IPS DF 6.9 (cell line): ENCODE measurements around the gene STAMBP.
"Not testable (repeated sequence)": the region's sequence is repeated elsewhere in the genome, so short reads cannot be mapped to it uniquely, and the experiment has no call there.

Source experiments
- DNase-seq: peaks from one replicate; pipeline ENCODE4 v3.0.0-alpha.2; 2013; ENCODE audit warnings: low read depth, low spot score
- H3K27ac ChIP-seq: one replicate; pipeline ENCODE4 v1.5.1; 2013; ENCODE audit warnings: low read length, control low read depth
- H3K27me3 ChIP-seq: 2 replicates; pipeline ENCODE4 v1.6.1; 2013; ENCODE audit warnings: mild to moderate bottlenecking, low read length; ENCODE audit not compliant: control insufficient read depth, insufficient read depth
- H3K36me3 ChIP-seq: 2 replicates; pipeline ENCODE4 v1.6.1; 2013; ENCODE audit warnings: low read length; ENCODE audit not compliant: control insufficient read depth, insufficient read depth
- H3K4me1 ChIP-seq: 2 replicates; pipeline ENCODE4 v1.6.1; 2013; ENCODE audit warnings: low read length; ENCODE audit not compliant: control insufficient read depth, insufficient read depth
- H3K4me3 ChIP-seq: 2 replicates; pipeline ENCODE4 v1.5.1; 2013; ENCODE audit warnings: mild to moderate bottlenecking, low read length
- H3K9me3 ChIP-seq: 2 replicates; pipeline ENCODE4 v1.6.1; 2013; ENCODE audit warnings: low read length, inconsistent platforms; ENCODE audit not compliant: control insufficient read depth, insufficient read depth
- WGBS: extraction: QIAGEN DNeasy Blood & Tissue Kit; methylation state at CpG from one replicate; pipeline ENCODE4 v1.1.7; 2013; ENCODE audit warnings: mixed read lengths, missing lambda C conversion rate; ENCODE audit not compliant: insufficient read length, insufficient coverage; 5-methylcytosine and 5-hydroxymethylcytosine counted together

The STAMBP gene

DNA sequence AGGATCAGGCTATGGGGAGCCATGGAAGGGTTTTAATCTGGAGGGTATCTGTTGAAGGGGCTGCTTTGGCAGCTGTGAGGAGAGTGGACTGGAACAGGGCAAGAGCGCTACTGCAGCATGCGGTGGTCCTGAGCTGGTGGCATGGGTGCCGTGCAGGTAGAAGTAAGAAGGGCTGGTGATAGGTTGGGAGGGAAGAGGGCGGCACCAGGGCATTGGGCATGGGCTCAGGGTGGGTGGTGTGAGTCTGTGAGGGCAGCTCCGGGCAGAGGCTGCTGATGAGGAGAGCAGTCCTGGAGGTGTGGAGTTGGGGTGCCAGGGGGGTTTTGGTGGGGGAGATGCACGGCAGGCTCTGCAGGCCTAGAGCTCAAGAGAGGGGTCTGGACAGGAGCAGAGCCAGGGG, 66.1 kb downstream of the STAMBP start:
- WGBS: no CpG with 5 or more reads among the region's 6 CpGs
- Histone ChIP-seq H3K36me3 (no peaks in the 10 kb centered on the region; the same call in 1 of the 2 replicates), H3K9me3 (no peaks in the 10 kb centered on the region), H3K4me3 (no peak overlapping the region), H3K4me1 (no peaks in the 10 kb centered on the region), H3K27me3 (no peaks in the 10 kb centered on the region), H3K27ac (no peak overlapping the region)
- no peak for DNase-seq

DNA sequence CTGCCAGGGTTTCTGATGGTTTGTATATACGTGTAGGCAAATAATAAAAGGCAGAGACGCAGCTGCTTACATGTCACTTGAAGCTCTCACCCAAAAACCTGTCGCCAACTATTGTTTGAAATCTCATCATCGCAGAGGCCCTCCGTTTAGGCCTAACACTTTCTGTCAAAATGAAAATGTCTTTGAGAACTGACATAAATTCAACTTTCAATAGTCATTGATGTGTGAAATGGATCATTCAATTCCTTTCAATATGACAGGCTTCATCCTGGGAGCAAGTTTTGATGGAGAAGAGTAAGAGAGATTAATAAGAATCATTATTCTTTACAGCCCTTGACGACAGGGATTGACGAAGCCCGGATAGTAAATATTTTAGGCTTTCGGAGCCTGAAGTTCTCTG, 66.7 kb downstream of the STAMBP start:
- Histone ChIP-seq H3K4me1 (no peaks in the 10 kb centered on the region), H3K27me3 (no peaks in the 10 kb centered on the region), H3K4me3 (no peak overlapping the region), H3K9me3 (no peaks in the 10 kb centered on the region), H3K36me3 (no peaks in the 10 kb centered on the region; the same call in 1 of the 2 replicates), H3K27ac (no peak overlapping the region)
- no peak for DNase-seq
- no CpG with 5 or more reads among the region's 9 CpGs for WGBS

DNA sequence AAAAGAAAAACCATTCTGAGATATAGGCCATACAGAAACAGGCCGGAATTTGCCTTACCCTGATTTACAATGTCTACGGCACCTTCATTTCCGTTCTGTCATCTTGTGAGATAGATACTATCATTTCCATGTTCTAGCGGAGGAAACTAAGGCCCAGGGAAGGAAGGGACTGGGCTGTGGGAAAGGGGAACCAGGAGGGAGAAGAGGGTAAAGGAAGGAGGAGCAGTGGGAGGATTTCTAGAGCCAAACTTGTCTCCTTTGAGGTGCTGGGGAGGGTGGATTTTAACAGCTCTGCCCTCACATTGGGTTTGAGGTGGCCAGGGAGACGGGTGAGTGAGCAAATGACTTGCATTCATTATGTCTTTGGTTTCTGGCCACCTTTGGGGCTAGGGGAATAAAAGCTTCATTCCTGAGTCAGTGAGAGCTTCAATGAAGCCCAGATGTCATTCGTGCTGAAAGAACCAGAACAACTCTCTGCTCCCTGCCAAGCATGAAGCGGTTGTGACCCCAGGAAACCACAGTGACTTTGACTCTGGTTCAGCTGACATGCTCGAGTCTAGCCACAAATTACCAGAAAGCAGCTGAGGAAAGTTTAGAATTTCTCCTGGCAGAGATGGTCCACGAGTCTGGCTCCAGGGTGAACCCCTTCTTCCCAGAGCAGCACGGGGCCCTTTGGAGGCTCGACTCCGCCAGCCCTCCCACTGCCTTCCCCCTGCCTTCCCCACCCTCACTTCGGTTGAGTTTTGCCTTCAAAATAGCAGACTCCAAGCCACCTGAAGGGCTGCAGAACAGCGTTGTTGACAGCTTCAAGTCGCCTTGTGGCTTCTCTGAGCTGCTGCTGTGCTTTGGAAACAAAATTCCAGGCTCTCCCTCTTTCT, 67.8 kb downstream of the STAMBP start:
- Histone ChIP-seq H3K27ac (no peak overlapping the region), H3K36me3 (no peaks in the 10 kb centered on the region), H3K4me1 (no peaks in the 10 kb centered on the region), H3K27me3 (no peaks in the 10 kb centered on the region), H3K9me3 (no peaks in the 10 kb centered on the region), H3K4me3 (no peak overlapping the region)
- no peak for DNase-seq
- no CpG with 5 or more reads among the region's 15 CpGs for WGBS

DNA sequence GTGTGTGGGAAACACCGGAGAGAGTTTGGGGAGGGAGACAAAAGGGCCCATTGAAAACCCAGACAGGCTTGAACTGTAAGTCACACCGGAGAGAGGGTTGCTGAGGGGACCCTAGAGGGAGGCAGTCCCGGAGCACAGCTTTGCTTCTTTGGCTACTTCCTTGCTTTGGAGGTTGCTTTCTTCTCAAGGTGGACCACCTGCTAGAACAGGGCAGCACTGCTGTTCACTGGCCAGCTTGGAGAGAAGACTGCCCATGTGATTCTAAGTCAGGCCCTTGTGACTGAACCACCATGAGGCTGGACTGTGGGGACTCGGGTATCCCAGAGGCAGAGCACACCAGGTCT, 68.5 kb downstream of the STAMBP start:
- Histone ChIP-seq H3K9me3 (no peaks in the 10 kb centered on the region), H3K4me3 (no peak overlapping the region), H3K27ac (no peak overlapping the region), H3K27me3 (no peaks in the 10 kb centered on the region), H3K4me1 (no peaks in the 10 kb centered on the region), H3K36me3 (no peaks in the 10 kb centered on the region)
- no peak for DNase-seq
- WGBS: no CpG with 5 or more reads among the region's 4 CpGs

DNA sequence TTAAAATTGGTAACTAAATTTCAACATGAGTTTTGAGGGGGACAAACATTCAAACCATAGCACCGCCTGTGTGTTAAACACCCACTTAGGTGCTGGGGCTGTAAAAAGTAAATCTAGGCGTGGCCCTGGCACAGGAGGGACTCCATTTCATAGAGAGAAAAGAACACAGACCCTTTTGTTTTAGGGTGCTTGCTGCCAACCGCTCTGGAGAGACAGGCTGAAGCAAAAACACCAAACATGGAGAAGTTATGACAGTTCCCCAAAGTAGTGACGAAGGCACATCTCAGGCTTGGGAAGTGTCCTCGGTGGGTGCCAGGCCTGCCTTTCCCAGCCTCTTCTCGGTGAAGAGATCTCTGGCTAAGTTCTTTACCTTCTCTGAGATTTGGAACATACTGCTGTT, 69.2 kb downstream of the STAMBP start:
- H3K4me1 ChIP-seq: no peaks in the 10 kb centered on the region
- H3K9me3 ChIP-seq: no peaks in the 10 kb centered on the region
- H3K36me3 ChIP-seq: no peaks in the 10 kb centered on the region
- H3K27ac ChIP-seq: no peak overlapping the region
- no peak overlapping the region for H3K4me3 ChIP-seq
- DNase-seq: no peak
- no peaks in the 10 kb centered on the region for H3K27me3 ChIP-seq
- no CpG with 5 or more reads among the region's 6 CpGs for WGBS

DNA sequence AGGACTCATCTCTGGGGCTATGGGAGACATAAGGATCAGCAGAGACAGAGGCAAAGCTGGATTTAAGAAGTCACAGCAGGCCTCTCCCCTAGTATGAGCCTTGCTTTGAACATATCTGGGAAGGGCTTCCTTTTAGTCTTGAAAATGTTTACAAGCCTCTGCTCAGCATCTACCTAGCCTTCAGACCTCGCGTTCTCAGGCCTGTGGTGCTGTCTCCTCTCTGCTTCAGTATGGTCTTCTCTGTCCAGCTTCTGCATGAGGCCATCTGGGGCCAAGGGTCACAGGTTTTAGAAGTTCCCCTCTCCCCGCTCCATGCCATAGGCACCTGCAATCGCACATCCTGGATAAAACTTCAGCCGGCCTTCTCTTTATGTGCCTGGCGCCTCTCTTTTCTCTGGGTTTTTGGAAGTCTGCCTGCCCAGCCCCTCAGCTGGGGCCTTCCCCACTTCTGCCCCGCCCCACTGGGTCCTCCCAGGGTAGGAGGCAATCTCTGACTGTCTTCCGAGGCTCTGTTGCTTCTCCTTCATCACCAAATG, 71.1 kb downstream of the STAMBP start:
- no peaks in the 10 kb centered on the region for H3K4me1 ChIP-seq
- no peak for DNase-seq
- WGBS: no CpG with 5 or more reads among the region's 8 CpGs
- H3K36me3 ChIP-seq: no peaks in the 10 kb centered on the region
- H3K4me3 ChIP-seq: no peak overlapping the region
- H3K9me3 ChIP-seq: no peaks in the 10 kb centered on the region
- no peak overlapping the region for H3K27ac ChIP-seq
- H3K27me3 ChIP-seq: no peaks in the 10 kb centered on the region

DNA sequence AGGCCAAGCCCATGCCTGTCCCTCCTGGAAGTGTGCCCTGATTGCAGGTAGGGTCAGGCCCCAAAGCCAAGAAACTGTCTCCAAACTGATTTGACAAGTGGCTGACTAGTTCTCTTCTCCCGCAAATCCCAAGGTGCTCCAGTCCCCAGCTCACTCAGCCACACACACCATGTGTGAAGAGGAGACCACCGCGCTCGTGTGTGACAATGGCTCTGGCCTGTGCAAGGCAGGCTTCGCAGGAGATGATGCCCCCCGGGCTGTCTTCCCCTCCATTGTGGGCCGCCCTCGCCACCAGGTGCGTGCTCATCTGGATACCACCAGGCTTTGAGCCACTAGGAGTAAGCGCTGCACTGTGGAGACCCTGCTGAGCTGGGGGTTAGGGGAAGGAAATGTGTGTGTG, 72.4 kb downstream of the STAMBP start:
- Histone ChIP-seq H3K27ac (no peak overlapping the region), H3K9me3 (no peaks in the 10 kb centered on the region), H3K4me1 (no peaks in the 10 kb centered on the region), H3K36me3 (no peaks in the 10 kb centered on the region), H3K27me3 (no peaks in the 10 kb centered on the region), H3K4me3 (no peak overlapping the region)
- WGBS: no CpG with 5 or more reads among the region's 10 CpGs
- DNase-seq: no peak

DNA sequence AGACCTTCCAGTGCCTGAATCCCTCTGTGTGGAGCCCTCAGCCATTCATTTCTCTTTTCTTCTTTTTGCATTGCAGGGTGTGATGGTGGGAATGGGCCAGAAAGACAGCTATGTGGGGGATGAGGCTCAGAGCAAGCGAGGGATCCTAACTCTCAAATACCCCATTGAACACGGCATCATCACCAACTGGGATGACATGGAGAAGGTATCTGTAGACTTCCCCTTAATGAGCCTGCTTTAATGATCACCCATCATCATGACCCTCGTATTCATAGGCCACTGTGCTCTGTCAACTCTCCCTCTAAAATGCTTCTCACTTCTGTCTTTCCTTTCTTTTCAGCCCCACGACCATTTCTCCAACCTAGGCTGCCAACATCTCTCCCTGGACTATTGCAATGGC, 73.5 kb downstream of the STAMBP start:
- H3K9me3 ChIP-seq: no peaks in the 10 kb centered on the region
- no peaks in the 10 kb centered on the region for H3K36me3 ChIP-seq
- no peak overlapping the region for H3K27ac ChIP-seq
- H3K4me1 ChIP-seq: no peaks in the 10 kb centered on the region
- no peak for DNase-seq
- H3K4me3 ChIP-seq: no peak overlapping the region
- no peaks in the 10 kb centered on the region for H3K27me3 ChIP-seq
- no CpG with 5 or more reads among the region's 4 CpGs for WGBS

DNA sequence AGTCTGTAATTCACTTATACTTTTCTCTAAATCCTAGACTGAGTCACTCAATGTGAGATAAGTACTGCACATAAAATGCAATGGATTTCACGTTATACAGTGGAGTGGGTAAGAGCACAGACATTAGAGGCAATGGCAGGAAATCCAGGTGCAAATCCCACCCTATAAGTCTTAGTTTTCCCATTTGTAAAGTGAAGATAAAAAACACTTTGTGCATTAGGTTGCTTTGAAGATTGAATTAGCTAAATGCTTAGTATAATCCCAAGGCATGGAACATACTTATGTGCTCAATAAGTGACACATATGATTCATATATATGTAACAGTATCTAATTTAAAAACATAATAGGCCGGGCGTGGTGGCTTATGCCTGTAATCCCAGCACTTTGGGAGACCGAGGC, 74.6 kb downstream of the STAMBP start:
- H3K27ac ChIP-seq: no peak overlapping the region
- no peaks in the 10 kb centered on the region for H3K27me3 ChIP-seq
- WGBS: no CpG with 5 or more reads among the region's 4 CpGs
- no peaks in the 10 kb centered on the region for H3K4me1 ChIP-seq
- no peak for DNase-seq
- H3K9me3 ChIP-seq: no peaks in the 10 kb centered on the region
- H3K36me3 ChIP-seq: no peaks in the 10 kb centered on the region
- H3K4me3 ChIP-seq: no peak overlapping the region

DNA sequence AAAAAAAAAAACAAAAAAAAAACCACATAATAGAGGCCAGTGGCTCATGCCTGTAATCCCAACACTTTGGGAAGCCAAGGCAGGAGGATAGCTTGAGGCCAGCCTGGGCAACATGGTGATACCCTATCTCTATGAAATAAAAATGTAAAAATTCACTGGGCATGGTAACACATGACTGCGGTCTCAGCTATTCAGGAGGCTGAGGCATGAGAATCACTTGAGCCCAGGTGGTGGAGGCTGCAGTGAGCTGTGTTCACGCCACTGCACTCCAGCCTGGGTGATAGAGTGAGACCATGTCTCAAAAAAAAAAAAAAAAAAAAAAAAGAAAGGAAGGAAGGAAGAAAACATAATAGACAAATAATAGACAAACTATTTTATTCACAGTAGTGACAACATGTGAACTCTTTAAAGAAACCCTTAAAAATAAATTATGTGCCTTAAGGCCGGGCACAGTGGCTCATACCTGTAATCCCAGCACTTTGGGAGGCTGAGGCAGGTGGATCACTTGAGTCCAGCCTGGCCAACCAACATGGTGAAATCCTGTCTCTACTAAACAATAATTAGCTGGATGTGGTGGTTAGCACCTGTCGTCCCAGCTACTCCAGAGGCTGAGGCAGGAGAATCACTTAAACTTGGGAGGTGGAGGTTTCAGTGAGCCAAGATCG, 75.3 kb downstream of the STAMBP start:
- not testable (repeated sequence) for H3K27ac ChIP-seq, H3K27me3 ChIP-seq, H3K4me1 ChIP-seq, DNase-seq, H3K4me3 ChIP-seq, H3K9me3 ChIP-seq, H3K36me3 ChIP-seq
- no CpG with 5 or more reads among the region's 5 CpGs for WGBS
